Activated CD4-positive, alpha-beta T cell treated with anti-CD3 and anti-CD28 coated beads for 36 hours (primary cell): ENCODE results near the gene NUDT14. TPM values are rescaled to one million over a fixed set of nuclear protein-coding genes. Genes with fewer than 3 reads are reported as not detected.

ENCODE experiments used
- ATAC-seq: fragments of 200-7000 bp; cut with Tn5 transposase; one replicate; pipeline ENCODE4 v1.10.0; 2021; ENCODE audit warnings: mild to moderate bottlenecking, moderate library complexity
- CTCF ChIA-PET: fragments of 350-600 bp; sonication (Branson Sonifier 250); formaldehyde crosslinking; loops from one replicate; lab custom pipeline; 2021; ENCODE audit warnings: antibody characterized with exemption; lab: Charles Lee
- POLR2A ChIA-PET: fragments of 350-600 bp; sonication (Branson Sonifier 250); formaldehyde crosslinking; loops from one replicate; lab custom pipeline; 2021; ENCODE audit warnings: antibody characterized with exemption, inconsistent platforms; lab: Charles Lee
- DNase-seq: peaks from one replicate; pipeline ENCODE4 v3.0.0-alpha.2; 2020
- H3K27ac Mint-ChIP-seq: one replicate; pipeline ENCODE4 v1.8.0; 2021; ENCODE audit warnings: mixed read lengths
- H3K27me3 Mint-ChIP-seq: one replicate; pipeline ENCODE4 v1.8.0; 2021; ENCODE audit warnings: mixed read lengths
- H3K36me3 Mint-ChIP-seq: one replicate; pipeline ENCODE4 v1.8.0; 2021; ENCODE audit warnings: low read depth, mixed read lengths
- H3K4me1 Mint-ChIP-seq: one replicate; pipeline ENCODE4 v1.8.0; 2021; ENCODE audit warnings: mixed read lengths
- H3K4me3 Mint-ChIP-seq: one replicate; pipeline ENCODE4 v1.8.0; 2021; ENCODE audit warnings: mild to moderate bottlenecking, moderate library complexity, mixed read lengths
- H3K9me3 Mint-ChIP-seq: one replicate; pipeline ENCODE4 v1.8.0; 2021; ENCODE audit warnings: low read depth, mixed read lengths
- intact Hi-C, 2 experiments: fragments of 100-400 bp; cut with DNase I in 1 of 2; cut with micrococcal nuclease in 1 of 2; formaldehyde crosslinking; loops; one replicate each; pipeline versions ENCODE4 v1.14.2 to v1.15.1; 2022 to 2024; cut with DNase I, micrococcal nuclease
- total RNA-seq, 2 experiments: library from RNA; stranded (reverse); gene quantifications; one replicate each; pipeline ENCODE4 v1.2.3, GENCODE V29; 2021

The NUDT14 gene
- total RNA-seq, 2 experiments from 2014 or later: 12.3 to 13.5 TPM

- DNase-seq (no peak), ATAC-seq (no peak)
- no peak overlapping the region for H3K27ac Mint-ChIP-seq
- ChIA-PET POLR2A (interaction anchor here (0.6 kb wide), 1 partner anchor 10 kb away, joined by 4 read pairs; no protein-coding TSS in a partner anchor), CTCF (interaction anchor here (0.6 kb wide), 1 partner anchor 83 kb away, joined by 3 read pairs; no protein-coding TSS in a partner anchor)
- no peak overlapping the region for H3K4me3 Mint-ChIP-seq
- peaks cover 15% of the 10 kb centered on the region for H3K4me1 Mint-ChIP-seq
- peaks cover 6% of the 10 kb centered on the region for H3K27me3 Mint-ChIP-seq
- H3K9me3 Mint-ChIP-seq: no peaks in the 10 kb centered on the region
- H3K36me3 Mint-ChIP-seq: no peaks in the 10 kb centered on the region
- intact Hi-C loops: no loop called here
These were observed 10.0 kb downstream of the NUDT14 start for GRCh38 chr14:105171004-105171673.

- no peak for ATAC-seq
- Mint-ChIP-seq H3K36me3 (no peaks in the 10 kb centered on the region), H3K27ac (no peak overlapping the region), H3K4me3 (peak overlapping the region; percentile 53), H3K4me1 (peaks cover 13% of the 10 kb centered on the region), H3K9me3 (no peaks in the 10 kb centered on the region), H3K27me3 (peaks cover 6% of the 10 kb centered on the region)
- DNase-seq: no peak
- CTCF ChIA-PET: interaction anchor here (0.6 to 1.6 kb wide), 5 partner anchors 12 to 182 kb away, joined by 3 to 6 read pairs (median 4); no protein-coding TSS in a partner anchor
- intact Hi-C loops: loop anchor here (1.0 to 10.0 kb wide), 3 partner anchors 75 to 182 kb away; partner anchors contain the start of gene BTBD6 (in 1 of the 2)
- POLR2A ChIA-PET: interaction anchor here (0.6 kb wide), 1 partner anchor 144 kb away, joined by 4 read pairs; no protein-coding TSS in a partner anchor
These were observed 11.1 kb downstream of the NUDT14 start for GRCh38 chr14:105169776-105170655.

GRCh38 chr14:105168979-105169507 is 12.1 kb downstream of the NUDT14 start:
- intact Hi-C loops: loop anchor here (1.0 to 10.0 kb wide), 4 partner anchors 76 to 183 kb away; partner anchors contain the start of gene BTBD6 (in 1 of the 2)
- Mint-ChIP-seq H3K4me1 (peaks cover 4% of the 10 kb centered on the region), H3K4me3 (peak overlapping the region; percentile 53), H3K9me3 (no peaks in the 10 kb centered on the region), H3K27ac (no peak overlapping the region), H3K27me3 (peaks cover 6% of the 10 kb centered on the region), H3K36me3 (no peaks in the 10 kb centered on the region)
- DNase-seq (peak; percentile 69), ATAC-seq (peak; percentile 55)
- POLR2A ChIA-PET: no interaction called here
- CTCF ChIA-PET: interaction anchor here (0.6 to 1.6 kb wide), 6 partner anchors 13 to 183 kb away, joined by 3 to 6 read pairs (median 4); no protein-coding TSS in a partner anchor

GRCh38 chr14:105168496-105168978 is 12.6 kb downstream of the NUDT14 start, which contains the start of gene JAG2:
JAG2 (minus strand) TSS chr14:105168776; CDS start chr14:105168420, 356 bp downstream.
- Mint-ChIP-seq H3K36me3 (no peaks in the 10 kb centered on the region), H3K4me1 (peaks cover 3% of the 10 kb centered on the region), H3K27me3 (peaks cover 6% of the 10 kb centered on the region), H3K4me3 (peak within 1 kb of the TSS; percentile 53), H3K27ac (no peak within 1 kb of the TSS), H3K9me3 (no peaks in the 10 kb centered on the region)
- ChIA-PET CTCF (interaction anchor here (0.5 to 1.6 kb wide), 4 partner anchors 14 to 103 kb away, joined by 3 to 6 read pairs (median 4); partner anchors contain the start of gene GPR132), POLR2A (no interaction called here)
- intact Hi-C loops: loop anchor here (1.0 to 10.0 kb wide), 3 partner anchors 75 to 76 kb away; partner anchors contain the start of gene BTBD6 (in 1 of the 2)
- DNase-seq (peak; percentile 71), ATAC-seq (peak; percentile 57)

- intact Hi-C loops: loop anchor here (1.0 to 10.0 kb wide), 3 partner anchors 75 to 77 kb away; partner anchors contain the start of gene BTBD6 (in 1 of the 2)
- H3K4me1 Mint-ChIP-seq: peaks cover 3% of the 10 kb centered on the region
- DNase-seq (no peak), ATAC-seq (no peak)
- H3K9me3 Mint-ChIP-seq: no peaks in the 10 kb centered on the region
- no peaks in the 10 kb centered on the region for H3K36me3 Mint-ChIP-seq
- ChIA-PET POLR2A (no interaction called here), CTCF (interaction anchor here (0.5 to 1.1 kb wide), 2 partner anchors 26 to 103 kb away, joined by 4 read pairs; partner anchors contain the start of gene GPR132)
- H3K4me3 Mint-ChIP-seq: peak overlapping the region; percentile 40
- H3K27ac Mint-ChIP-seq: no peak overlapping the region
- peaks cover 6% of the 10 kb centered on the region for H3K27me3 Mint-ChIP-seq
These were observed 13.1 kb downstream of the NUDT14 start for GRCh38 chr14:105168093-105168420.

- Mint-ChIP-seq H3K4me1 (peaks cover 3% of the 10 kb centered on the region), H3K4me3 (peak overlapping the region; percentile 40), H3K27ac (no peak overlapping the region), H3K9me3 (no peaks in the 10 kb centered on the region), H3K36me3 (no peaks in the 10 kb centered on the region), H3K27me3 (peaks cover 6% of the 10 kb centered on the region)
- ATAC-seq (no peak), DNase-seq (peak; percentile 42)
- intact Hi-C loops: loop anchor here (1.0 to 10.0 kb wide), 3 partner anchors 74 to 77 kb away; partner anchors contain the start of gene BTBD6 (in 1 of the 2)
- ChIA-PET CTCF (interaction anchor here (1.1 kb wide), 1 partner anchor 27 kb away, joined by 4 read pairs; no protein-coding TSS in a partner anchor), POLR2A (no interaction called here)
These were observed 13.6 kb downstream of the NUDT14 start for GRCh38 chr14:105167303-105168092.

- peak; percentile 7 for DNase-seq
- H3K4me1 Mint-ChIP-seq: peaks cover 3% of the 10 kb centered on the region
- CTCF ChIA-PET: no interaction called here
These were observed 14.4 kb downstream of the NUDT14 start for GRCh38 chr14:105166571-105167302.

GRCh38 chr14:105165761-105166485 is 15.2 kb downstream of the NUDT14 start:
- peak; percentile 16 for DNase-seq
- Mint-ChIP-seq H3K4me3 (no peak overlapping the region), H3K9me3 (no peaks in the 10 kb centered on the region), H3K27ac (no peak overlapping the region), H3K27me3 (peaks cover 6% of the 10 kb centered on the region), H3K4me1 (peaks cover 3% of the 10 kb centered on the region), H3K36me3 (no peaks in the 10 kb centered on the region)
- intact Hi-C loops: loop anchor here (5.0 to 10.0 kb wide), 2 partner anchors 74 to 79 kb away; partner anchors contain the start of gene BTBD6 (in 1 of the 2)
- ATAC-seq: no peak
- CTCF ChIA-PET: no interaction called here
- POLR2A ChIA-PET: no interaction called here

More at GRCh38 chr14:105166571-105167302, 14.4 kb downstream of the NUDT14 start:
- no peak for ATAC-seq
- intact Hi-C loops: loop anchor here (5.0 to 10.0 kb wide), 2 partner anchors 74 to 78 kb away; partner anchors contain the start of gene BTBD6 (in 1 of the 2)
- Mint-ChIP-seq H3K4me3 (no peak overlapping the region), H3K27me3 (peaks cover 6% of the 10 kb centered on the region), H3K36me3 (no peaks in the 10 kb centered on the region), H3K9me3 (no peaks in the 10 kb centered on the region), H3K27ac (no peak overlapping the region)
- POLR2A ChIA-PET: no interaction called here

GRCh38 chr14:105165134-105165704 is 15.9 kb downstream of the NUDT14 start:
- H3K27ac Mint-ChIP-seq: no peak overlapping the region
- H3K4me1 Mint-ChIP-seq: peaks cover 3% of the 10 kb centered on the region
- no peak for DNase-seq
- ATAC-seq: no peak
- no peak overlapping the region for H3K4me3 Mint-ChIP-seq
- H3K9me3 Mint-ChIP-seq: no peaks in the 10 kb centered on the region
- POLR2A ChIA-PET: no interaction called here
- intact Hi-C loops: loop anchor here (5.0 to 10.0 kb wide), 2 partner anchors 73 to 80 kb away; partner anchors contain the start of gene BTBD6 (in 1 of the 2)
- no peaks in the 10 kb centered on the region for H3K36me3 Mint-ChIP-seq
- peaks cover 6% of the 10 kb centered on the region for H3K27me3 Mint-ChIP-seq
- CTCF ChIA-PET: interaction anchor here (0.6 to 0.9 kb wide), 2 partner anchors 10 to 1144 kb away, joined by 3 read pairs; no protein-coding TSS in a partner anchor
